GM18508 (cell line): ENCODE measurements around the gene LARGE2.

Source experiments
- ATAC-seq: cut with Tn5 transposase; IDR thresholded peaks from one replicate; pipeline ENCODE4 v1.9.1; 2021; ENCODE audit warnings: moderate number of reproducible peaks; ENCODE audit not compliant: insufficient read depth, unreplicated experiment

Gene LARGE2

GRCh38 chr11:45922425-45923082 lies at the start of gene LARGE2:
LARGE2 (plus strand) TSS chr11:45922656; CDS start chr11:45922883, 227 bp downstream.
- ATAC-seq = no peak

- no peak for ATAC-seq
Observed at GRCh38 chr11:45876401-45876800, 46.1 kb upstream of the LARGE2 start.

GRCh38 chr11:45877221-45877620 lies 45.2 kb upstream of the LARGE2 start:
- no peak for ATAC-seq

DNA sequence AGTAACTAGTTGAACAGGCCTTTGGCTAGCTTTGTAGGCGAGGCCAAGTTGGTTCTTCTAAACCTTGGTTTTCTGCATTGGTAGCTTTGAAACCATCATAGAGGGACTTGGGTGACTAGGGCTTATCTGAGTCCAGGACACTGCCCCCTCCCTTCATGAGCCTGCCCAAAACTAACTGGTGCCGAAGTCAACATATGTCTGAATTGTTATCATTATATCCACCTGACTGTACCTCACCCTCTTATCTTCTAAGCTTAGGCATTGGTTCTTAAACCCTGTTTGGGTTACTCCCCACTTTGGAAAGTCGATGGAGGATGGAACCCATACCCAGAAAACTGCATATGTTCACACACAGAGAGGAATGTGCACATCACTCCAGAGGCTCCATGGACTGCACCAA lies 44.6 kb upstream of the LARGE2 start:
- ATAC-seq = no peak

- ATAC-seq = no peak
Observed at GRCh38 chr11:45879803-45880686, 42.4 kb upstream of the LARGE2 start.

- ATAC-seq = no peak
Observed at GRCh38 chr11:45880772-45881570, 41.5 kb upstream of the LARGE2 start.

- no peak for ATAC-seq
Observed at GRCh38 chr11:45881708-45882368, 40.6 kb upstream of the LARGE2 start.

DNA sequence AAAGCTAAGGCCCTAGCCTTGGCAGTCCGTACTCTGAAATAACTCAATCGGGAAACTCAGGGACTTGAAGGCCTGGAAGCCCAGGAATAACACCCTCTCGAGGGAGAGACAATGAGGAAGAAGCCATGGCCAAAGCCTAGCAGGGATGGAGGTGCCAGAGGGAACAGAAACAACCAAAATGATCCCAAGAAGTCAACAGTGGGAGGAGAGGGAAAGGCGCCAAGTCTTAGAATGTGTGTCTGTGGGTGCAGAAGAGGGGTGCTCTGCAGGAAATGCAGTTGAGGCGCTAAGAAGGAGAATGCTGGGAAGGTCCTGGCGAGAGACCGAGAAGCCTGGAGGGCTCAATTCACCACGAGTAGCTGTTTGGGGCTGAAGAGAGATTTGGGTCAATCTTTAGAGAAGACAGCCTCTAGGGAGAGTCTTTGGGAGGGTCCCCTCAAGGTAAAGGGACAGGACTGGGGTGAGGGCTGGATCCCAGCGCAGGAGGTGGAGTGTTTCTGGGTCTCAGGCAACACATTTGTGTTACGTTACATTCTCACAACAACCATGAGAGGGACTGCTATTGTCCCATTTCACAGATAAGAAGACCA lies 37.8 kb upstream of the LARGE2 start:
- no peak for ATAC-seq

DNA sequence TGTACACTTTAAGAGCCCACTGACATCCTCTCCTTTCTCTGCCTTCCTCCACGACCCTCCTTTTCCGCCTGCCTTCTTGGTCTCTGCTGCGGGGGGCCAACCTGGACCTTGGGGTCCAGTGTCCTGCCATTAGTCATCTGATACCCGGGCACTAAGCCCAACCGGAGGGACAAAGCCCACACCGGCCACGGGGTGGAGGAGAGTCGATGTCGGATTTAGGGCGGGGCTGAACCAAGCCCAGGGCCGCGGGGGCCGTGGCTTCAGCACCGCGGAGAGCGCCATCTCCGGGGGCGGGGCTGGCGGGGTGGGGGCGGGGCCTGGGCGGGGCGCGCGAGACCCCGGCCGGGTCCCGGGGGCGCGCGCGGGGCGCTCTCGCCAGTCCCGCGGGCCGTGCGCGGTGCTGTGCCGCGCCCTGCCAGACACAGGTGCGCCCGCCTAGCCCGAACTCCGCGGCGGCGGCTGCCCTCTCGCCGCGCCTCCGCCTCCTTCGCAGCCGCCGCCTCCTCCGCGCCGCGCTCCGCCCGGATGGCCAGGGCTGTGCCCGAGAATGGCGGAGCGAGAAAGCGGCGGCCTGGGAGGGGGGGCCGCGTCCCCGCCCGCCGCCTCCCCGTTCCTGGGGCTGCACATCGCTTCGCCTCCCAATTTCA lies 37.1 kb upstream of the LARGE2 start, which contains the start of gene MAPK8IP1:
Gene MAPK8IP1, plus strand, starts transcription at position 378 of the 647 bp plus-strand sequence. Its CDS starts 170 bp downstream, at position 548.
- ATAC-seq = no peak

DNA sequence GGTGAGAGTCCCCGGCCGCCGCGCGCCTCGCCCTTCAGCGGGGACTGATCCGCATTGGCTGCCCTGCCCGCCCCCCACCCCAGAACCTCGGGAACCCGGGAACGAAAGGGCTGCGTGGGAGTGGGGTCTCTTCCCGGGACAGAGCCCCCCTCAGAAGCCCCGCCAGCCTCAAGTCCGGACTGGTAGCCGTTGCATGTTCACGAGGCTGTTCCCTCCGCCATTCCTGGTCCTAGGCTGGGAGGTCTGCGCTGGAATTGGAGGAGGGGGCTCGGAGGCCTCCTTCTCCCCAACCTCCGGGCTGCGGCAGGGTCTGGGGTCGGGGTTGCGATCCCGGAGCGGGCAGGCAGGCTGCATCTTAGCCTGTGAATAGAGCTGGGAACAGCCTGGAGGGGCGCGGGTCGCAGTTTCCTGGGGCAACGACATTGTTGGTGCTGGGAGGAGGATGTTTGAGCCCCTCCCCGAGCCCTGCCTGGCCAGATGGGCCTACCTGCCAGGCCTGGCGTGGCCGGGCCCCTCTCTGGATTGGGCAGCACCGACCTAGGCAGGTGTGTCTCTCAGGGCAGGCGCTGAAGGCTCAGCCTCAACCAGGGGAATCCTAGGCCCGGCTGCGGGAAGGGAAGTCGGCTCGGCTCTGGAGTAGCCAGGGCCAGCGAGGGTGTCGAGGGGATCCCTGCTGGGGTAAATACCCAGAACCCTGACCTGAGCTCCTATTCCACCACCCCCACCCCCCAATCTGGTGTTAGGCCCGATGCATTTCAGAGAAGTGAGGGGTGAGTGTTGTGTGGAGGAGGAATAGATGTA lies 36.3 kb upstream of the LARGE2 start:
- no peak for ATAC-seq

DNA sequence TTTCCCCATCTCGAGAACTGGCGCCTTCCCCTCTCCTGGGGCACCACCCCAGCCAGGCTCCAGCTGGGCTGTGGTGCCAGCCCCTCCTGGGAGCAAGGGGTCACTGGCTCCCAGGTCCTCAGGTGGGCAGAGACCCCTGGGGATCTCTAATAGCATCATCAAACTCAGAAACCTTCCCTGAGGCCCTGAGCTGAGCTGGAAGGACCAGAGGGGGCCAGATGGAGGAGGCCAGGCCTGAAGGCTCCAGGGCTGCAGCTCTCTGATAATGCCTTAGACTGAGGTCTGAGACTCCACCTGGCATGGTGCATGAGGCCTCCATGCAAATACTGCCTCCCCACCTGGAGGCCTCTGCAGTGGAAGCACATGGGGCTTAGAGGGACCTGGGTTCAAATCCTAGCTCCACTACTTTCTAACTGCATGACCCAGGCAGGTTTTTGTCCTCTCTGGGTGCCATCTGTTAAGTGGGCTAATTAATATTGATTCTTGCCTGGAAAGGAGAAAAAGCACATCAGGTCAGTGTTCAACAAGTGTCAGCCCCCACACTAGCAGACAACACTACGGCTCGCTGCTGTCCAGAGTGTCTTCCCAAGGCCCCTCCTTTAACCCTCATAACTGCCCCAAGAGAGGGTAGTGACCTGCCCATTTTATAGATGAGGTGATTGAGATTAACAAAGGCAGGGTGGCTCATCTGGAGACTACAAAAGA lies 35.5 kb upstream of the LARGE2 start:
- no peak for ATAC-seq

GRCh38 chr11:45887587-45887986 lies 34.9 kb upstream of the LARGE2 start:
- ATAC-seq = no peak

DNA sequence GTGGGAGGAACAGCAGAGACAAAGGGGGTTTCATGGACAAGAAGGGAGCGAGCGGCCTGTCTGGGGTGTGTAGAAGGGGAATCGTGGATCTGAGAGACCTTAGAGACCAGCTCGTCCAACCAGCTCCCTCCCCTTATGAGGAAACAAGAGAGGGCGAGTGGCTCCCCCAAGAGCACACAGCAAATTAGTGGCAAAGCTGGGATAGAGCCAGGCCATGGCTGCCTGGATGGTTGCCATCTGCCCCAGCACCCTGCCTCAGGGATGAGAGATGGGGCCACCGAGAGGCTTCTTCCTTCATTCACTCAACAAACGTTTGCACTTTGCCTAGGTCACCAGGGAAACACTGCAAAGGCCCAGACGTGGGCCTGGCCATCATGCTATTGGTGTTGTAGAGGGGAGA lies 32.9 kb upstream of the LARGE2 start:
- ATAC-seq = no peak

DNA sequence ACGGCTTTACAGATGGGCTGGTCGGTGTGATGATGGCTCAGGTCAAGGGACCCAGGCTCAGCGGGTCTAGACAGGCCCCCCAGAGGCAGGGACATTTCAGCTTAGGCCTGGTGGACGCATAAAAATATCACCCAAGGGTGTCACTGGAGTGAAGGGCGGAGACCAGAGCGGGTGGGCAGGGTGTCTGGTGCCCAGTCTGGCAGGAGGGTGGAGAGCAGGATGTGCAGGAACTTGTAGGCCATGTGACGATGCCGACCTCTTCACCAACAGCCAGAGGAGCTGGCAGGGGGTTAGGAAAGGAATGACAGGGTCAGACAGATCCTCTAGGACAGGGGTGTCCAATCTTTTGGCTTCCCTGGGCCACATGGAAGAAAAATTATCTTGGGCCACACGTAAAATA lies 32.5 kb upstream of the LARGE2 start:
- ATAC-seq = no peak

- no peak for ATAC-seq
Observed at GRCh38 chr11:45890886-45891550, 31.4 kb upstream of the LARGE2 start.

DNA sequence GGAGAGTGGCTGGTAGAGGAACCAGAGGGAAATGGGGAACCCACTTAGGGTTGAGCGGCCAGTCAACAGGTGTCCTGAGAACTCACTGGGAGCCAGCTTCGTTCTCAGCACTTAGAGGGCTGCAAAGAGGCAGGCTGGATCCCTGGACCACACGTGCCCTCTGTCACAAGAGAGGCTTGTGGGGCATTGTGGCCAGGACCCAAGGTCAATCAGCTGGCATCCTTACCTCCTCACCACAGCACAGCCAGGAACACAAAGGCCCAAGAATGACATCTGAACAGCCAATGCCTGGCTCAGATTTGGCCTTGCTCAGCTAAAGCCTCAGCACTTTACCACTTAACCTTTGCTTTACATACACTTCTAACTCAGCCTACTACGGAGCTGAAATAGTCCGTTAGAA lies 29.6 kb upstream of the LARGE2 start:
- ATAC-seq = no peak

DNA sequence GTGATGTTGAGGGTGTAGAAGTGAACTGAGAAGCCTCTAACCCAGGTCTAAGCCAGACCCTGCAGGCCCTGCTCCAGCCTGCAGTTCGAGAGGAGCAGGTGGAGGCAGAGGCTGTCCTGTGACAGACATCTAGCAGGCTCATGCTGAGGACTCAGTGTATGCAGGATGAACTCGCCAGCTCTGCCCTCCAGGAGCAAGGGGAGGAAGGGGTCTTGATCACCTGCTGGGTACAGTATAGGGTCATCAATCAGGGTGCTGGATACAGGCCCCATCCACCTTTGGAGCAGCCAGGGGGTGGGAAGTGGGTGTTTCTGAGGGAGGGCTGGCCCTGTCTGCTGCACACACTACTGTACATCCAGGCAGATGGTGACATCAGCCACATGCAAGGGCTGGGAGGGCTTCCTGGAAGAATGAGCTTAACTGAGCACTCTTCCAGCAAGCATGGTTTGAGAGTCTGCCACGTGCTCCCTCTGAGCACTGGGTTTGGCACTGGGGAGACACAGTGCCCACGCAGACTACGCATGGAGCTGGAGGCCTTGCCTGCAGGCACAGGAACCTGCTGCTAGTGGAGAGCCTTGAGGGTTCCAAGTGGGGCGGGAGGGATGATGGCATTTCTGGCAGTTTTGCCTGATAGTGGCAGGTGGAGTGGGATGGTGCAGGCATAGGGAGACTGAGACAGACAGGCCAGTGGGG lies 27.8 kb upstream of the LARGE2 start:
- ATAC-seq = no peak
